Muscle of leg (tissue), 11 donors: ENCODE measurements around the gene DIP2C. TPM values are rescaled to one million over a fixed set of nuclear protein-coding genes. Genes with fewer than 3 reads are reported as not detected.

Source experiments
- DNase-seq: peaks from one replicate; pipeline ENCODE4 v3.0.0; 2013
- H3K27ac ChIP-seq: one replicate; pipeline ENCODE4 v1.5.1; 2013; ENCODE audit warnings: mild to moderate bottlenecking, low read length, control low read depth
- H3K27me3 ChIP-seq: one replicate; pipeline ENCODE4 v1.6.1; 2013; ENCODE audit warnings: low read length; ENCODE audit not compliant: control insufficient read depth, insufficient read depth
- H3K36me3 ChIP-seq: one replicate; pipeline ENCODE4 v1.6.1; 2013; ENCODE audit warnings: low read length; ENCODE audit not compliant: control insufficient read depth, insufficient read depth
- H3K4me1 ChIP-seq: one replicate; pipeline ENCODE4 v1.6.1; 2013; ENCODE audit warnings: low read length; ENCODE audit not compliant: control insufficient read depth, insufficient read depth
- H3K4me3 ChIP-seq: one replicate; pipeline ENCODE4 v1.5.1; 2013; ENCODE audit warnings: low read length, control low read depth
- H3K9me3 ChIP-seq: replicated peaks from 2 replicates; pipeline ENCODE4 v1.6.1; 2013; ENCODE audit warnings: low read depth, low read length; ENCODE audit not compliant: control insufficient read depth
- WGBS: methylation state at CpG from one replicate; pipeline ENCODE4 v1.1.5; 2013; ENCODE audit warnings: missing lambda C conversion rate; ENCODE audit not compliant: insufficient coverage; 5-methylcytosine and 5-hydroxymethylcytosine counted together
- polyA plus RNA-seq, 8 donors: library from polyadenylated mRNA; unstranded; fragments of 120-200 nt; gene quantifications; one replicate each; pipeline versions ENCODE4 v1.2.1 to v1.2.3, GENCODE V29; 2013; ENCODE audit warnings: inconsistent platforms in 1 of 8, low replicate concordance in 1 of 8; ENCODE audit not compliant: insufficient read length in 8 of 8, insufficient read depth in 1 of 8
- total RNA-seq: library from RNA; stranded (reverse); fragments of 120-200 nt; gene quantifications from one replicate; pipeline ENCODE4 v1.2.4, GENCODE V29; 2013

DIP2C gene
- total and polyA plus RNA-seq, 9 donors: 15.1 to 30.8 (median 24.8) TPM

GRCh38 chr10:529468-530230 lies 159.8 kb downstream of the DIP2C start:
- no peaks in the 10 kb centered on the region for H3K9me3 ChIP-seq
- 78% methylated on average over 20 of the region's 27 CpGs for WGBS
- H3K36me3 ChIP-seq: no peaks in the 10 kb centered on the region
- no peak overlapping the region for H3K27ac ChIP-seq
- peaks cover 8% of the 10 kb centered on the region for H3K4me1 ChIP-seq
- no peak for DNase-seq
- no peaks in the 10 kb centered on the region for H3K27me3 ChIP-seq
- no peak overlapping the region for H3K4me3 ChIP-seq

GRCh38 chr10:528173-529165 lies 161.0 kb downstream of the DIP2C start:
- peaks cover 8% of the 10 kb centered on the region for H3K4me1 ChIP-seq
- H3K36me3 ChIP-seq: no peaks in the 10 kb centered on the region
- H3K27me3 ChIP-seq: no peaks in the 10 kb centered on the region
- no peaks in the 10 kb centered on the region for H3K9me3 ChIP-seq
- no peak overlapping the region for H3K27ac ChIP-seq
- no peak overlapping the region for H3K4me3 ChIP-seq
- no peak for DNase-seq
- WGBS: 88% methylated on average over 28 of the region's 37 CpGs

- no peaks in the 10 kb centered on the region for H3K27me3 ChIP-seq
- no peak overlapping the region for H3K27ac ChIP-seq
- no CpG with 5 or more reads among the region's 1 CpG for WGBS
- no peaks in the 10 kb centered on the region for H3K36me3 ChIP-seq
- no peak for DNase-seq
- no peaks in the 10 kb centered on the region for H3K9me3 ChIP-seq
- H3K4me1 ChIP-seq: peaks cover 9% of the 10 kb centered on the region
- H3K4me3 ChIP-seq: no peak overlapping the region
Observed at GRCh38 chr10:527416-527815, 162.1 kb downstream of the DIP2C start.

GRCh38 chr10:526651-527312 lies 162.7 kb downstream of the DIP2C start:
- Histone ChIP-seq H3K27ac (no peak overlapping the region), H3K4me1 (peaks cover 12% of the 10 kb centered on the region), H3K36me3 (no peaks in the 10 kb centered on the region), H3K4me3 (no peak overlapping the region), H3K27me3 (no peaks in the 10 kb centered on the region), H3K9me3 (no peaks in the 10 kb centered on the region)
- whole genome bisulfite sequencing: 79% methylated on average over 21 of the region's 21 CpGs
- no peak for DNase-seq

- no peak overlapping the region for H3K4me3 ChIP-seq
- no peak for DNase-seq
- WGBS: 71% methylated on average over 4 of the region's 17 CpGs
- peaks cover 19% of the 10 kb centered on the region for H3K4me1 ChIP-seq
- H3K27ac ChIP-seq: no peak overlapping the region
- no peaks in the 10 kb centered on the region for H3K27me3 ChIP-seq
- no peaks in the 10 kb centered on the region for H3K36me3 ChIP-seq
- H3K9me3 ChIP-seq: no peaks in the 10 kb centered on the region
Observed at GRCh38 chr10:525565-526315, 163.7 kb downstream of the DIP2C start.

GRCh38 chr10:523925-524324 lies 165.5 kb downstream of the DIP2C start:
- DNase-seq: no peak
- H3K4me3 ChIP-seq: no peak overlapping the region
- H3K9me3 ChIP-seq: no peaks in the 10 kb centered on the region
- WGBS: 69% methylated on average over 4 of the region's 8 CpGs
- peaks cover 27% of the 10 kb centered on the region for H3K4me1 ChIP-seq
- H3K36me3 ChIP-seq: peaks cover 3% of the 10 kb centered on the region
- no peak overlapping the region for H3K27ac ChIP-seq
- H3K27me3 ChIP-seq: no peaks in the 10 kb centered on the region

GRCh38 chr10:522350-522749 lies 167.1 kb downstream of the DIP2C start:
- no peak overlapping the region for H3K4me3 ChIP-seq
- H3K9me3 ChIP-seq: no peaks in the 10 kb centered on the region
- 56% methylated on average over 8 of the region's 13 CpGs for WGBS
- peaks cover 3% of the 10 kb centered on the region for H3K36me3 ChIP-seq
- H3K27ac ChIP-seq: no peak overlapping the region
- H3K4me1 ChIP-seq: peaks cover 37% of the 10 kb centered on the region
- no peak for DNase-seq
- H3K27me3 ChIP-seq: no peaks in the 10 kb centered on the region

GRCh38 chr10:521261-522250 lies 167.9 kb downstream of the DIP2C start:
- DNase-seq: peak; percentile 91
- Histone ChIP-seq H3K4me1 (peaks cover 37% of the 10 kb centered on the region), H3K36me3 (peaks cover 3% of the 10 kb centered on the region), H3K9me3 (no peaks in the 10 kb centered on the region), H3K27ac (no peak overlapping the region), H3K4me3 (no peak overlapping the region), H3K27me3 (no peaks in the 10 kb centered on the region)
- 15% methylated on average over 10 of the region's 17 CpGs for WGBS

GRCh38 chr10:520402-520787 lies 169.1 kb downstream of the DIP2C start:
- Histone ChIP-seq H3K36me3 (peaks cover 3% of the 10 kb centered on the region), H3K27ac (no peak overlapping the region), H3K4me3 (no peak overlapping the region), H3K27me3 (no peaks in the 10 kb centered on the region), H3K4me1 (peaks cover 34% of the 10 kb centered on the region), H3K9me3 (no peaks in the 10 kb centered on the region)
- WGBS: 13% methylated on average over 5 of the region's 6 CpGs
- DNase-seq: peak; percentile 85
